Keratinocyte (primary cell): ENCODE data around the gene NRIP2. TPM values are rescaled to one million over a fixed set of nuclear protein-coding genes. Genes with fewer than 3 reads are reported as not detected.

Source experiments
- DNase-seq: peaks from one replicate; pipeline ENCODE4 v3.0.0-alpha.2; 2011; ENCODE audit warnings: low read depth, missing footprints, low spot score
- FAIRE-seq: peaks from 2 replicates; lab custom pipeline; 2011; peaks lifted over from hg19 to GRCh38; lab: Jason Lieb, UNC
- H2AFZ ChIP-seq: 2 replicates; pipeline ENCODE4 v1.6.0; 2012; ENCODE audit warnings: low read length, control low read depth, inconsistent platforms; ENCODE audit not compliant: control insufficient read depth
- H3K27ac ChIP-seq: 2 replicates; pipeline ENCODE4 v1.5.1; 2011; ENCODE audit warnings: low read length; ENCODE audit not compliant: control insufficient read depth, insufficient read depth
- H3K27me3 ChIP-seq: 3 replicates; pipeline ENCODE4 v1.6.0; 2011; ENCODE audit warnings: low read length; ENCODE audit not compliant: control insufficient read depth, insufficient read depth; ENCODE audit errors: extremely low read depth
- H3K36me3 ChIP-seq, 2 experiments: 2 replicates in 1 of 2; 3 replicates in 1 of 2; pipeline ENCODE4 v1.5.1; 2011; ENCODE audit warnings: low read length in 2 of 2, mild to moderate bottlenecking in 1 of 2; ENCODE audit not compliant: control insufficient read depth in 2 of 2, insufficient read depth in 2 of 2; ENCODE audit errors: extremely low read depth in 1 of 2
- H3K4me1 ChIP-seq: 3 replicates; pipeline ENCODE4 v1.5.1; 2011; ENCODE audit warnings: low read length; ENCODE audit not compliant: control insufficient read depth, insufficient read depth; ENCODE audit errors: extremely low read depth
- H3K4me2 ChIP-seq: 3 replicates; pipeline ENCODE4 v1.6.0; 2011; ENCODE audit warnings: low read depth, low read length; ENCODE audit not compliant: control insufficient read depth, insufficient read depth; ENCODE audit errors: extremely low read depth
- H3K4me3 ChIP-seq, 3 experiments: fragments of 200-600 bp in 1 of 3; sonication (generic) in 1 of 3; 2 replicates in 2 of 3; 3 replicates in 1 of 3; pipeline ENCODE4 v1.5.1; 2011 to 2016; ENCODE audit warnings: low read length in 3 of 3, mild to moderate bottlenecking in 3 of 3, control low read depth in 2 of 3, inconsistent platforms in 1 of 3, low read depth in 1 of 3, mixed read lengths in 1 of 3, mixed run types in 1 of 3, moderate library complexity in 1 of 3; ENCODE audit not compliant: control insufficient read depth in 2 of 3, insufficient read depth in 2 of 3; ENCODE audit errors: extremely low read depth in 1 of 3
- H3K79me2 ChIP-seq: 2 replicates; pipeline ENCODE4 v1.6.0; 2012; ENCODE audit warnings: low read length; ENCODE audit not compliant: control insufficient read depth, insufficient read depth
- H3K9ac ChIP-seq: 3 replicates; pipeline ENCODE4 v1.6.0; 2011; ENCODE audit warnings: low read length; ENCODE audit not compliant: control insufficient read depth, insufficient read depth; ENCODE audit errors: extremely low read depth
- H3K9me1 ChIP-seq: 3 replicates; pipeline ENCODE4 v1.6.0; 2011; ENCODE audit warnings: low read length; ENCODE audit not compliant: control insufficient read depth, insufficient read depth; ENCODE audit errors: extremely low read depth
- H3K9me3 ChIP-seq: 2 replicates; pipeline ENCODE4 v1.5.1; 2012; ENCODE audit warnings: low read depth, low read length; ENCODE audit not compliant: control insufficient read depth
- H4K20me1 ChIP-seq: 3 replicates; pipeline ENCODE4 v1.6.0; 2011; ENCODE audit warnings: low read length; ENCODE audit not compliant: control insufficient read depth, insufficient read depth; ENCODE audit errors: extremely low read depth
- CTCF ChIP-seq, 3 experiments: IDR thresholded peaks in 1 of 3; conservative IDR thresholded peaks in 1 of 3; optimal IDR thresholded peaks in 1 of 3; 2 replicates in 2 of 3; 3 replicates in 1 of 3; pipeline versions ENCODE3 to v1.5.1; 2011; ENCODE audit warnings: low read length in 3 of 3, mild to moderate bottlenecking in 3 of 3, moderate library complexity in 2 of 3, control low read depth in 1 of 3, inconsistent platforms in 1 of 3; ENCODE audit not compliant: insufficient read depth in 2 of 3; ENCODE audit errors: extremely low read depth in 1 of 3
- EZH2 ChIP-seq: IDR thresholded peaks from one replicate; pipeline ENCODE4 v1.6.1; 2012; ENCODE audit warnings: inconsistent platforms, mild to moderate bottlenecking, low read length, moderate library complexity
- dilution Hi-C: fragments of 300-500 bp; cut with MboI; formaldehyde crosslinking; loops from one replicate; pipeline ENCODE4 v1.7.0; 2020; ENCODE audit warnings: low sequenced_read_pairs; ENCODE audit not compliant: extremely low pct_ligation_motif_present
- polyA plus RNA-seq, 5 experiments: library from polyadenylated mRNA; depleted of rRNA in 3 of 5; stranded (reverse) in 3 of 5; stranded (forward) in 1 of 5; unstranded in 1 of 5; fragments of >200 nt; gene quantifications; 1 replicate in 1 of 5; 2 replicates in 3 of 5; 3 replicates in 1 of 5; pipeline versions ENCODE4 v1.2.1 to v1.2.3, GENCODE V29; 2011 to 2012; ENCODE audit warnings: missing spikeins in 2 of 5, low read depth in 1 of 5, low replicate concordance in 1 of 5

NRIP2 gene
- polyA plus RNA-seq, 1 donor (not counting 4 experiments of a cell fraction or from before 2014, with no cell fraction given): not detected

- Histone ChIP-seq H3K9me1 (no peaks in the 10 kb centered on the region), H3K4me3 (peak within 1 kb of the TSS; percentile 80 to 85 (median 80)), H3K79me2 (peaks cover 20% of the 10 kb centered on the region), H4K20me1 (no peaks in the 10 kb centered on the region), H2AFZ (peak within 1 kb of the TSS; percentile 97), H3K4me1 (peaks cover 5% of the 10 kb centered on the region), H3K4me2 (peak within 1 kb of the TSS; percentile 96), H3K9me3 (no peaks in the 10 kb centered on the region), H3K9ac (peak within 1 kb of the TSS; percentile 89), H3K27ac (peak within 1 kb of the TSS; percentile 89), H3K27me3 (no peaks in the 10 kb centered on the region), H3K36me3 (peaks cover 2 to 5% of the 10 kb centered on the region in 2 experiments)
- FAIRE-seq (peak; percentile 86), DNase-seq (peak; percentile 71)
- dilution Hi-C loops: no loop called here
- TF ChIP-seq CTCF (optimal IDR thresholded peaks at IDR 0.05 in 1 of 3, IDR thresholded peaks at IDR 0.05 in 1 of 3, conservative IDR thresholded peaks at IDR 0.05 in 1 of 3; ENCODE audit: extremely low read depth in 1 of 3, insufficient read depth in 2 of 3, low read length in 3 of 3): no peak
- TF ChIP-seq EZH2: no peak
Measured at GRCh38 chr12:2812290-2813213, 22.3 kb downstream of the NRIP2 start, which contains the start of gene ITFG2. ITFG2 (plus strand) TSS chr12:2812668; CDS start chr12:2812761, 93 bp downstream.

GRCh38 chr12:2811801-2812200 lies 23.0 kb downstream of the NRIP2 start:
- H3K4me2 ChIP-seq: peak overlapping the region; percentile 96
- H3K4me3 ChIP-seq: peak overlapping the region; percentile 80 to 85 (median 80)
- FAIRE-seq: no peak
- no peaks in the 10 kb centered on the region for H4K20me1 ChIP-seq
- TF ChIP-seq EZH2: no peak
- no peak for TF ChIP-seq CTCF (optimal IDR thresholded peaks at IDR 0.05 in 1 of 3, IDR thresholded peaks at IDR 0.05 in 1 of 3, conservative IDR thresholded peaks at IDR 0.05 in 1 of 3; ENCODE audit: extremely low read depth in 1 of 3, insufficient read depth in 2 of 3, low read length in 3 of 3)
- dilution Hi-C loops: no loop called here
- no peak for DNase-seq
- H3K4me1 ChIP-seq: peaks cover 5% of the 10 kb centered on the region
- H3K27me3 ChIP-seq: no peaks in the 10 kb centered on the region
- no peak overlapping the region for H3K27ac ChIP-seq
- peaks cover 20% of the 10 kb centered on the region for H3K79me2 ChIP-seq
- H3K9ac ChIP-seq: no peak overlapping the region
- no peaks in the 10 kb centered on the region for H3K9me3 ChIP-seq
- peak overlapping the region; percentile 54 for H2AFZ ChIP-seq
- H3K9me1 ChIP-seq: no peaks in the 10 kb centered on the region
- peaks cover 2 to 4% of the 10 kb centered on the region in 2 experiments for H3K36me3 ChIP-seq
